CD14-positive monocyte (primary cell): ENCODE data around the gene RELT. TPM values are rescaled to one million over a fixed set of nuclear protein-coding genes. Genes with fewer than 3 reads are reported as not detected.

ENCODE experiments used
- DNase-seq, 3 donors: peaks; one replicate each; pipeline ENCODE4 v3.0.0-alpha.2; 2011 to 2022
- H2AFZ ChIP-seq: 2 replicates; pipeline ENCODE4 v1.6.0; 2012; ENCODE audit warnings: mild to moderate bottlenecking, low read depth, low read length, inconsistent platforms; ENCODE audit not compliant: insufficient read depth, poor library complexity, severe bottlenecking
- H3K27ac ChIP-seq, 2 donors: 1 replicate in 1 of 2; 2 replicates in 1 of 2; pipeline ENCODE4 v1.5.1; 2012 to 2013; ENCODE audit warnings: low read length in 2 of 2, control low read depth in 1 of 2, inconsistent platforms in 1 of 2, low read depth in 1 of 2, mild to moderate bottlenecking in 1 of 2
- H3K27me3 ChIP-seq, 2 donors: one replicate each; pipeline versions ENCODE4 v1.6.0 to v1.6.1; 2011 to 2013; ENCODE audit warnings: low read length in 2 of 2; ENCODE audit not compliant: control insufficient read depth in 2 of 2, insufficient read depth in 2 of 2
- H3K36me3 ChIP-seq, 2 donors: replicated peaks in 1 of 2; 1 replicate in 1 of 2; 2 replicates in 1 of 2; pipeline versions ENCODE4 v1.5.1 to v1.6.1; 2012 to 2013; ENCODE audit warnings: low read length in 2 of 2, control low read depth in 1 of 2, inconsistent platforms in 1 of 2, mild to moderate bottlenecking in 1 of 2; ENCODE audit not compliant: insufficient read depth in 2 of 2, control insufficient read depth in 1 of 2
- H3K4me1 ChIP-seq, 2 donors: 1 replicate in 1 of 2; 2 replicates in 1 of 2; pipeline versions ENCODE4 v1.5.1 to v1.6.1; 2012 to 2013; ENCODE audit warnings: low read length in 2 of 2, control low read depth in 1 of 2, inconsistent platforms in 1 of 2, mild to moderate bottlenecking in 1 of 2, moderate library complexity in 1 of 2; ENCODE audit not compliant: insufficient read depth in 2 of 2, control insufficient read depth in 1 of 2
- H3K4me2 ChIP-seq: replicated peaks from 2 replicates; pipeline ENCODE3; 2012; ENCODE audit warnings: low read length, moderate library complexity, mild to moderate bottlenecking; ENCODE audit not compliant: poor library complexity, severe bottlenecking; ENCODE audit errors: extremely low read depth
- H3K4me3 ChIP-seq, 3 experiments: fragments of 200-600 bp in 1 of 3; sonication (generic) in 1 of 3; replicated peaks in 1 of 3; 1 replicate in 2 of 3; 2 replicates in 1 of 3; pipeline ENCODE4 v1.5.1; 2011 to 2013; ENCODE audit warnings: low read length in 3 of 3, mild to moderate bottlenecking in 3 of 3, control low read depth in 2 of 3, low read depth in 2 of 3, inconsistent platforms in 1 of 3, moderate library complexity in 1 of 3
- H3K79me2 ChIP-seq: 2 replicates; pipeline ENCODE4 v1.6.0; 2012; ENCODE audit warnings: mild to moderate bottlenecking, control low read depth, inconsistent platforms, low read length, moderate library complexity; ENCODE audit not compliant: insufficient read depth
- H3K9ac ChIP-seq: 2 replicates; pipeline ENCODE4 v1.6.0; 2017; ENCODE audit warnings: low read length, mild to moderate bottlenecking; ENCODE audit not compliant: insufficient read depth, poor library complexity, severe bottlenecking
- H3K9me3 ChIP-seq, 2 donors: replicated peaks in 1 of 2; 1 replicate in 1 of 2; 2 replicates in 1 of 2; pipeline versions ENCODE4 v1.5.1 to v1.6.1; 2012 to 2013; ENCODE audit warnings: low read length in 2 of 2, control low read depth in 1 of 2; ENCODE audit not compliant: control insufficient read depth in 1 of 2, insufficient read depth in 1 of 2
- H4K20me1 ChIP-seq: 2 replicates; pipeline ENCODE4 v1.6.0; 2012; ENCODE audit warnings: mild to moderate bottlenecking, low read length, control low read depth, moderate library complexity; ENCODE audit not compliant: insufficient read depth
- H3K27ac Mint-ChIP-seq, 7 donors: one replicate each; pipeline ENCODE4 v1.8.0; 2020; ENCODE audit warnings: mild to moderate bottlenecking in 7 of 7, mixed read lengths in 7 of 7, moderate library complexity in 6 of 7, inconsistent platforms in 2 of 7
- H3K27me3 Mint-ChIP-seq, 3 donors: one replicate each; pipeline ENCODE4 v1.8.0; 2021 to 2022; ENCODE audit warnings: low read depth in 3 of 3, mild to moderate bottlenecking in 3 of 3, mixed read lengths in 3 of 3, moderate library complexity in 3 of 3, inconsistent platforms in 1 of 3
- H3K36me3 Mint-ChIP-seq, 2 donors: one replicate each; pipeline ENCODE4 v1.8.0; 2020; ENCODE audit warnings: mixed read lengths in 2 of 2, inconsistent platforms in 1 of 2, mild to moderate bottlenecking in 1 of 2
- H3K4me1 Mint-ChIP-seq: one replicate; pipeline ENCODE4 v1.8.0; 2020; ENCODE audit warnings: mild to moderate bottlenecking, mixed read lengths
- H3K4me3 Mint-ChIP-seq, 2 donors: one replicate each; pipeline ENCODE4 v1.8.0; 2020; ENCODE audit warnings: mild to moderate bottlenecking in 2 of 2, mixed read lengths in 2 of 2, moderate library complexity in 1 of 2
- H3K9me3 Mint-ChIP-seq, 7 donors: one replicate each; pipeline ENCODE4 v1.8.0; 2020 to 2022; ENCODE audit warnings: mixed read lengths in 7 of 7, mild to moderate bottlenecking in 6 of 7, moderate library complexity in 6 of 7, inconsistent platforms in 2 of 7
- WGBS: methylation state at CpG from one replicate; pipeline ENCODE4 v1.1.5; 2013; ENCODE audit warnings: missing lambda C conversion rate; ENCODE audit not compliant: insufficient coverage; 5-methylcytosine and 5-hydroxymethylcytosine counted together
- intact Hi-C, 2 donors: fragments of 100-400 bp; cut with micrococcal nuclease; formaldehyde crosslinking; loops; one replicate each; pipeline versions ENCODE4 v1.15.0 to v1.15.1; 2023
- polyA plus RNA-seq, 3 donors: library from polyadenylated mRNA; depleted of rRNA in 1 of 3; unstranded in 2 of 3; stranded (reverse) in 1 of 3; fragments of 300-500 nt in 2 of 3; fragments of >200 nt in 1 of 3; fragmentation: Illumina TruSeq in 2 of 3; gene quantifications; 1 replicate in 2 of 3; 2 replicates in 1 of 3; pipeline ENCODE4 v1.2.3, GENCODE V29; 2012 to 2021
- TF ChIP-seq, protein P1 (sequence below): fragments of 200-600 bp; IDR thresholded peaks from one replicate; pipeline ENCODE4 v1.8.0; 2022; ENCODE audit warnings: antibody characterized with exemption, mild to moderate bottlenecking

Gene RELT
- polyA plus RNA-seq, 3 donors: 16.4 to 265 (median 27.3) TPM

DNA sequence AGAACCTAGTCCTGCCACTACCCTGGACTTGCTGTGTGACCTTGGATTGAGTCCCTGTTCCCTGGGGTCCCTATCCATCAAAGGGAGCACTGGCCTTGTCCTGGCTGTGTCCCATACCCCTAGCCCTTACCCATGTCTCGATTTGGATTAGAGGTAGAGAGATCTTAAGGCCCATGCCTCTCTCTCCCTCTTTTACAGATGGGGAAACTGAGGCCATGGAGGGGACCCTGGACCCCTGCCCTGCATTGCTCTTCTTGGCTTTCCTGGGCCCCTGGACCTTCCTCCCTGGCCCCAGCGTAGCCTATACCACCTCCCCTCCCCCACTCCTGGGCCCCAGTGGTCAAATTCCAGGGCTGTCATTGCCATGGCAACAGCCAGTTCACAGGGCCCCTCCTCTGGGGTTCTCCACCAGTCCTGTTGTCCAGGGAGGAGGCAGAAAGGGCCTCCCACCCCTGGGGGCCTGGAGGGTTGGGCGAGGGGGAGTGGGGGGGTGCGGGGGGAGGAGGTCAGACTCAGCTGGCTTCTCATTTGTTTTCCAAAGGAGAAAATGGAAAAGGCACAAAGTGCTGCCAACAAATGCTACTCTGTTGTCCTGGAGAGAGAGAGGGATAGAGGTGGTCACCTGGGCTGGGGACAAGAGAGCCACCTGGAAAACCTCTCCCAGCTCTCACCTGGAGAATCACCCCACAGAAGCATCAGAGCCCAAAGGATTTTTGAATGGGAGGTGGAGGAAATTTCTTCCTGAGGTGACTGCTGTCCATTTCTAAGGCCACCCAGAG is 44.9 kb upstream of the RELT start:
- peaks cover 2 to 6% of the 10 kb centered on the region in 2 donors for H3K4me1 ChIP-seq
- no peak overlapping the region for H3K4me2 ChIP-seq
- H3K79me2 ChIP-seq: no peaks in the 10 kb centered on the region
- no peaks in the 10 kb centered on the region for H4K20me1 ChIP-seq
- no peak overlapping the region for H3K27ac ChIP-seq
- H3K36me3 Mint-ChIP-seq: no peaks in the 10 kb centered on the region
- H3K9me3 Mint-ChIP-seq: peaks cover 0 to 1% (median 0%) of the 10 kb centered on the region in 7 donors
- DNase-seq: no peak
- no peak overlapping the region for H3K4me3 ChIP-seq
- no peak overlapping the region for H3K4me3 Mint-ChIP-seq
- H3K4me1 Mint-ChIP-seq: peaks cover 10% of the 10 kb centered on the region
- H3K9me3 ChIP-seq: no peaks in the 10 kb centered on the region
- 83% methylated on average over 1 of the region's 4 CpGs for WGBS
- H3K27ac Mint-ChIP-seq: no peak overlapping the region
- H3K27me3 ChIP-seq: no peaks in the 10 kb centered on the region
- H3K27me3 Mint-ChIP-seq: peaks cover 2 to 3% (median 3%) of the 10 kb centered on the region in 3 donors
- H2AFZ ChIP-seq: no peak overlapping the region
- intact Hi-C loops: no loop called here
- H3K36me3 ChIP-seq: no peaks in the 10 kb centered on the region
- H3K9ac ChIP-seq: no peak overlapping the region
- TF ChIP-seq, protein P1, sequence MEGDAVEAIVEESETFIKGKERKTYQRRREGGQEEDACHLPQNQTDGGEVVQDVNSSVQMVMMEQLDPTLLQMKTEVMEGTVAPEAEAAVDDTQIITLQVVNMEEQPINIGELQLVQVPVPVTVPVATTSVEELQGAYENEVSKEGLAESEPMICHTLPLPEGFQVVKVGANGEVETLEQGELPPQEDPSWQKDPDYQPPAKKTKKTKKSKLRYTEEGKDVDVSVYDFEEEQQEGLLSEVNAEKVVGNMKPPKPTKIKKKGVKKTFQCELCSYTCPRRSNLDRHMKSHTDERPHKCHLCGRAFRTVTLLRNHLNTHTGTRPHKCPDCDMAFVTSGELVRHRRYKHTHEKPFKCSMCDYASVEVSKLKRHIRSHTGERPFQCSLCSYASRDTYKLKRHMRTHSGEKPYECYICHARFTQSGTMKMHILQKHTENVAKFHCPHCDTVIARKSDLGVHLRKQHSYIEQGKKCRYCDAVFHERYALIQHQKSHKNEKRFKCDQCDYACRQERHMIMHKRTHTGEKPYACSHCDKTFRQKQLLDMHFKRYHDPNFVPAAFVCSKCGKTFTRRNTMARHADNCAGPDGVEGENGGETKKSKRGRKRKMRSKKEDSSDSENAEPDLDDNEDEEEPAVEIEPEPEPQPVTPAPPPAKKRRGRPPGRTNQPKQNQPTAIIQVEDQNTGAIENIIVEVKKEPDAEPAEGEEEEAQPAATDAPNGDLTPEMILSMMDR: no peak

DNA sequence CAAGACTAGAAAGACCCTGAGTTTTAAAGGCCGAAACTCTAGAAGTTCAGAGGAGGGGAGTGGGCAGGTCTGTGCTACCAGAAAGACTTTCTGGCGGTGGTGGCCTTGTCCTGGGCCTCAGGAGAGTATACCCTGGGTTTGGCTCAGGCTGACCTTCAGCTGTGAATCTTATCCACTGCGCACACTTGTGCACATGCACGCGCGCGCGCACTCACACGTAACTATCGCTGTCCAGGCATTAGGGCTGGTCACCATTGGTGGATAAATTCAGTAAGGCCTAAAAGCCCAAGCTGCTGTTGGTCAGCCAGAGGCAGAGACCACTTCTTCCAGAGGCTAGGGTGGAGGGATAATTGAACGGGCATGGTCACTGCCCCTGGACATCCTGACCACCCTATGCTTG is 43.0 kb upstream of the RELT start:
- Mint-ChIP-seq H3K4me3 (no peak overlapping the region), H3K27me3 (peaks cover 0 to 3% (median 2%) of the 10 kb centered on the region in 3 donors), H3K9me3 (peaks cover 0 to 1% (median 0%) of the 10 kb centered on the region in 7 donors), H3K27ac (no peak overlapping the region), H3K4me1 (peaks cover 7% of the 10 kb centered on the region), H3K36me3 (no peaks in the 10 kb centered on the region)
- H4K20me1 ChIP-seq: no peaks in the 10 kb centered on the region
- TF ChIP-seq, protein P1: no peak
- no peaks in the 10 kb centered on the region for H3K27me3 ChIP-seq
- no peak overlapping the region for H2AFZ ChIP-seq
- H3K9ac ChIP-seq: no peak overlapping the region
- no peak overlapping the region for H3K4me2 ChIP-seq
- intact Hi-C loops: no loop called here
- no peaks in the 10 kb centered on the region for H3K79me2 ChIP-seq
- H3K9me3 ChIP-seq: no peaks in the 10 kb centered on the region
- H3K36me3 ChIP-seq: no peaks in the 10 kb centered on the region
- H3K27ac ChIP-seq: no peak overlapping the region
- 100% methylated on average over 9 of the region's 11 CpGs for WGBS
- peaks cover 2 to 6% of the 10 kb centered on the region in 2 donors for H3K4me1 ChIP-seq
- no peak for DNase-seq
- no peak overlapping the region for H3K4me3 ChIP-seq
